ENCODE data around the gene LTB4R2. TPM values are rescaled to one million over a fixed set of nuclear protein-coding genes. Genes with fewer than 3 reads are reported as not detected.

The LTB4R2 gene
- total RNA-seq, 2 experiments from 2014 or later = 15.7 to 37.6 TPM

DNA sequence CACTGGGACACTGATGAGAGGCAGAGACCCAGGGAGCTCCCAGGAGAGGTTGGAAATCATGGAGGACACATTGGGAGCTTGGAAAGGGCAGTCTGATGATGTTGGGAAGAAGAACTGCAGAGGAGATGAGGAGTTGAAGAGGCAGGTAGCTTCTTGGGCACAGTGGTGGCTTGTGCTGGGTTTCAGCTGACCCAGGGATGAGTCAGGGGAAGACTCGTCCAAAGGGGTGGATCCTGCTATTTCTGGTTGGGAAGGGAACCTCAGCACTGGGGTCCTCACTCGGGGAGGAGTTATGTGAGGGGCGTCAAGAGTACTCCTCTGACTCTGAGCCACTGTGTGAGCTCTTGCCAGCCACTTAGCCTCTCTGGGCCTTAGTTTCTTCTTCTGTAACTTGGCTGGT, 13.4 kb downstream of the LTB4R2 start:
- H3K4me1 ChIP-seq (ENCODE audit: insufficient read depth, low read length, poor library complexity, severe bottlenecking) = peaks cover 7% of the 10 kb centered on the region
- H3K36me3 ChIP-seq (ENCODE audit: insufficient read depth, low read length) = no peaks in the 10 kb centered on the region
- BruUV-seq (replicated peaks) = no TSS peak
- H3K79me2 ChIP-seq (ENCODE audit: insufficient read depth, low read depth, low read length) = no peaks in the 10 kb centered on the region
- H2AFZ ChIP-seq (ENCODE audit: low read length) = no peak overlapping the region
- H3K9me2 ChIP-seq (ENCODE audit: insufficient read depth, low read length) = no peaks in the 10 kb centered on the region
- no peak overlapping the region for H3K4me3 ChIP-seq (ENCODE audit: low read depth, low read length, poor library complexity, severe bottlenecking)
- H3K27ac ChIP-seq (ENCODE audit: low read depth, low read length, poor library complexity, severe bottlenecking) = no peak overlapping the region
- H4K20me1 ChIP-seq (ENCODE audit: insufficient read depth, low read length) = no peaks in the 10 kb centered on the region
- no peaks in the 10 kb centered on the region for H3K9me3 ChIP-seq (ENCODE audit: low read length)
- CTCF ChIA-PET (ENCODE audit: unreplicated experiment) = no interaction called here
- H3K4me2 ChIP-seq (ENCODE audit: low read length) = no peak overlapping the region
- no peak for TF ChIP-seq EZH2phosphoT487 (IDR thresholded peaks at IDR 0.05; ENCODE audit: borderline replicate concordance, low read depth, low read length)
- TF ChIP-seq CTCF (conservative IDR thresholded peaks at IDR 0.05; ENCODE audit: low read length) = no peak
- POLR2A ChIA-PET = no interaction called here
- intact Hi-C loops (cut with micrococcal nuclease; ENCODE audit: unreplicated experiment) = no loop called here
- no peak for DNase-seq (ENCODE audit: low spot score)

- no peak for DNase-seq (ENCODE audit: low spot score)
- ChIA-PET CTCF (ENCODE audit: unreplicated experiment) (interaction anchor here (0.6 kb wide), 1 partner anchor 24 kb away, joined by 4 read pairs; no protein-coding TSS in a partner anchor), POLR2A (no interaction called here)
- Histone ChIP-seq H3K9me3 (ENCODE audit: low read length) (no peaks in the 10 kb centered on the region), H3K27ac (ENCODE audit: low read depth, low read length, poor library complexity, severe bottlenecking) (no peak overlapping the region), H3K36me3 (ENCODE audit: insufficient read depth, low read length) (no peaks in the 10 kb centered on the region), H3K4me3 (ENCODE audit: low read depth, low read length, poor library complexity, severe bottlenecking) (no peak overlapping the region), H4K20me1 (ENCODE audit: insufficient read depth, low read length) (no peaks in the 10 kb centered on the region), H3K79me2 (ENCODE audit: insufficient read depth, low read depth, low read length) (no peaks in the 10 kb centered on the region), H2AFZ (ENCODE audit: low read length) (no peak overlapping the region), H3K9me2 (ENCODE audit: insufficient read depth, low read length) (no peaks in the 10 kb centered on the region), H3K4me1 (ENCODE audit: insufficient read depth, low read length, poor library complexity, severe bottlenecking) (peaks cover 7% of the 10 kb centered on the region), H3K4me2 (ENCODE audit: low read length) (no peak overlapping the region)
- intact Hi-C loops (cut with micrococcal nuclease; ENCODE audit: unreplicated experiment) = no loop called here
- no TSS peak for BruUV-seq (replicated peaks)
- no peak for TF ChIP-seq CTCF (conservative IDR thresholded peaks at IDR 0.05; ENCODE audit: low read length)
- no peak for TF ChIP-seq EZH2phosphoT487 (IDR thresholded peaks at IDR 0.05; ENCODE audit: borderline replicate concordance, low read depth, low read length)
These were observed 14.1 kb downstream of the LTB4R2 start for GRCh38 chr14:24324024-24324423.

- POLR2A ChIA-PET = no interaction called here
- intact Hi-C loops (cut with micrococcal nuclease; ENCODE audit: unreplicated experiment) = no loop called here
These were observed 15.1 kb downstream of the LTB4R2 start for GRCh38 chr14:24325041-24325530.

More at GRCh38 chr14:24325041-24325530, 15.1 kb downstream of the LTB4R2 start:
- Histone ChIP-seq H3K79me2 (ENCODE audit: insufficient read depth, low read depth, low read length) (no peaks in the 10 kb centered on the region), H3K4me3 (ENCODE audit: low read depth, low read length, poor library complexity, severe bottlenecking) (no peak overlapping the region), H3K4me2 (ENCODE audit: low read length) (no peak overlapping the region), H3K4me1 (ENCODE audit: insufficient read depth, low read length, poor library complexity, severe bottlenecking) (peaks cover 7% of the 10 kb centered on the region), H3K9me2 (ENCODE audit: insufficient read depth, low read length) (no peaks in the 10 kb centered on the region), H2AFZ (ENCODE audit: low read length) (no peak overlapping the region), H3K27ac (ENCODE audit: low read depth, low read length, poor library complexity, severe bottlenecking) (no peak overlapping the region), H3K36me3 (ENCODE audit: insufficient read depth, low read length) (no peaks in the 10 kb centered on the region), H4K20me1 (ENCODE audit: insufficient read depth, low read length) (no peaks in the 10 kb centered on the region), H3K9me3 (ENCODE audit: low read length) (no peaks in the 10 kb centered on the region)
- CTCF ChIA-PET (ENCODE audit: unreplicated experiment) = interaction anchor here (1.8 kb wide), 1 partner anchor 106 kb away, joined by 5 read pairs; no protein-coding TSS in a partner anchor
- no TSS peak for BruUV-seq (replicated peaks)
- no peak for TF ChIP-seq CTCF (conservative IDR thresholded peaks at IDR 0.05; ENCODE audit: low read length)
- no peak for TF ChIP-seq EZH2phosphoT487 (IDR thresholded peaks at IDR 0.05; ENCODE audit: borderline replicate concordance, low read depth, low read length)
- DNase-seq (ENCODE audit: low spot score) = no peak

Measured in OCI-LY7 (cell line).